Aorta (tissue), 5 donors: ENCODE results near the gene NCKAP5. TPM values are rescaled to one million over a fixed set of nuclear protein-coding genes. Genes with fewer than 3 reads are reported as not detected.

Experiments
- ATAC-seq: fragments of 200-7000 bp; cut with Tn5 transposase; one replicate; pipeline ENCODE4 v1.9.1; 2022; ENCODE audit warnings: moderate library complexity; ENCODE audit not compliant: low FRiP score
- DNase-seq, 2 donors: peaks; one replicate each; pipeline ENCODE4 v3.0.0-alpha.2; 2020
- H3K27ac ChIP-seq, 2 donors: one replicate each; pipeline ENCODE4 v1.5.1; 2013; ENCODE audit warnings: low read length in 2 of 2, mild to moderate bottlenecking in 2 of 2, moderate library complexity in 2 of 2, control low read depth in 1 of 2, inconsistent platforms in 1 of 2, low read depth in 1 of 2
- H3K27me3 ChIP-seq, 2 donors: one replicate each; pipeline ENCODE4 v1.6.1; 2013; ENCODE audit warnings: control low read depth in 1 of 2, low read length in 1 of 2, mild to moderate bottlenecking in 1 of 2, moderate library complexity in 1 of 2; ENCODE audit not compliant: insufficient read depth in 2 of 2, control insufficient read depth in 1 of 2
- H3K36me3 ChIP-seq, 2 donors: one replicate each; pipeline ENCODE4 v1.6.1; 2013; ENCODE audit warnings: control low read depth in 1 of 2, low read length in 1 of 2, mild to moderate bottlenecking in 1 of 2; ENCODE audit not compliant: insufficient read depth in 2 of 2, control insufficient read depth in 1 of 2
- H3K4me1 ChIP-seq, 2 donors: one replicate each; pipeline ENCODE4 v1.6.1; 2013; ENCODE audit warnings: low read length in 2 of 2, control low read depth in 1 of 2, mild to moderate bottlenecking in 1 of 2, moderate library complexity in 1 of 2; ENCODE audit not compliant: insufficient read depth in 2 of 2, control insufficient read depth in 1 of 2
- H3K4me3 ChIP-seq, 2 donors: one replicate each; pipeline ENCODE4 v1.5.1; 2013; ENCODE audit warnings: low read length in 2 of 2, control low read depth in 1 of 2, mild to moderate bottlenecking in 1 of 2
- H3K9me3 ChIP-seq: one replicate; pipeline ENCODE4 v1.6.1; 2013; ENCODE audit warnings: mild to moderate bottlenecking, low read length; ENCODE audit not compliant: control insufficient read depth
- WGBS, 2 donors: extraction: QIAGEN DNeasy Blood & Tissue Kit; methylation state at CpG; one replicate each; pipeline ENCODE4 v1.1.7; 2013; 5-methylcytosine and 5-hydroxymethylcytosine counted together
- intact Hi-C, 2 donors: fragments of 100-400 bp; cut with DNase I; formaldehyde crosslinking; loops; one replicate each; pipeline versions ENCODE4 v1.14.2 to v1.15.0; 2022
- polyA plus RNA-seq, 2 donors: library from polyadenylated mRNA; stranded (reverse); fragments of 200-250 nt; gene quantifications; one replicate each; pipeline ENCODE4 v1.2.3, GENCODE V29; 2013
- total RNA-seq, 2 donors: library from RNA; stranded (reverse); fragmentation: NEBNext Ultra II Directional; extraction: Animal tissue kit (Norgen Biotek cat#: 25700); gene quantifications; one replicate each; pipeline ENCODE4 v1.2.1, GENCODE V29; 2021
- donor health status: healthy with polysubstance abuse.
- donor health status: Bipolar disorder and iron deficiency.
- donor health status: DM: no; HTN: no; CAD: no.
- donor health status: DM: no; HTN: no; CAD: no.
- donor health status: DM: yes; HTN: yes; CAD: no.

Gene NCKAP5
- total and polyA plus RNA-seq, 4 donors = 0.75 to 7.5 (median 2.4) TPM; not detected in 1

GRCh38 chr2:132923787-132924186 lies 644.5 kb downstream of the NCKAP5 start:
- Histone ChIP-seq H3K27ac (no peak overlapping the region), H3K4me1 (no peaks in the 10 kb centered on the region), H3K9me3 (no peaks in the 10 kb centered on the region), H3K36me3 (no peaks in the 10 kb centered on the region), H3K27me3 (no peaks in the 10 kb centered on the region), H3K4me3 (no peak overlapping the region)
- no peak for ATAC-seq
- 20 to 28% methylated on average over 3 of the region's 3 CpGs for WGBS, 2 donors
- DNase-seq = no peak
- intact Hi-C loops = no loop called here

- DNase-seq = no peak
- no peaks in the 10 kb centered on the region for H3K9me3 ChIP-seq
- 57 to 74% methylated on average over 6 of the region's 6 CpGs for WGBS, 2 donors
- no peaks in the 10 kb centered on the region for H3K27me3 ChIP-seq
- intact Hi-C loops = no loop called here
- H3K4me3 ChIP-seq = no peak overlapping the region
- no peak overlapping the region for H3K27ac ChIP-seq
- no peak for ATAC-seq
- no peaks in the 10 kb centered on the region for H3K4me1 ChIP-seq
- no peaks in the 10 kb centered on the region for H3K36me3 ChIP-seq
Measured at GRCh38 chr2:132915812-132916549, 652.3 kb downstream of the NCKAP5 start.

DNA sequence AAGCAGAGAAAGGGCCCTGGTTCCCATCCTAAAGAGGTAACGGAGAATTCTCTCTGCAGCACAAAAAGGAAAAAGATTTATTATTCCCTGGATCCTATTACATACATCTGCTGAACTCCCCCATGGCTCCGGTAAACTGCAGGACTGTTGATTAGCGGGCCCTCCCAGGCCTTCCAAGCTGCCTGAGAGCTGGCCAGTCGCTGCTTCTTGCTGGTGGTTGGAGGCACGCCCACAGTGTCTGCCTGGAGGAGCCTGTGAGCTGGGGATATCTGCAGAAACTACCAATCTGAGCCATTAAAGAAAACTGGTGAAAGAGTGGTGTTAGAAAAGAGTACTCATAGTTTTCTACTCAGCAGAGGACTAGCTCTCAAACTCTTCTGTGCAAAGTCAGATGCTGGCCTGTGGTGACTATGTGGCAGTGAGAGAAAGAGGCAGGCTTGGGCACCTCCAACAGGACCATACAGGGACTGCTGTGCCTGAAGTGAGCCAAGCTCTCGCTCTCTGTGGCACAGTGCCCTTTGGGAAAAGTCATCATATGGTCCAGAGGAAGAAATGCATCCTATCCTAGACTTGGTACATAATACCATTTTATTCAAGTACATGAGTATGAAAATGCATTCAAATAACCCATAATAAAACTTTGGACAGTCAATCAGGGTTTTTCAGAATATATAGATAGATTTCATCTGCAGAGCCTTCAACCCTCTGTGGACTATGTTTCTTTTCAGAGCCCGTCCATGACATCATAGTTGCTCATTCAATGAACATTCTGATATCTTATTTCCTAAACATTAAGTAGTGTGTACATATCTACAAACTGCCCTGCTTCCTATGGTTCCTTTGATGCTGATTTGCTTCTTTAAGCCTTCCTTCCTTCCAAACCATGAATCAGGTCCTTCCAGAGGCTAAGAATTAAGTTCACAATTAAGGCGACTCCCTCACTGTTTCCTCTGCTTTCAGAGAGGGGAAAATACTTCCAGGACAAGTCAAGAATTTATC lies 656.2 kb downstream of the NCKAP5 start:
- Histone ChIP-seq H3K27ac (no peak overlapping the region), H3K4me1 (no peaks in the 10 kb centered on the region), H3K4me3 (no peak overlapping the region), H3K9me3 (no peaks in the 10 kb centered on the region), H3K36me3 (no peaks in the 10 kb centered on the region), H3K27me3 (no peaks in the 10 kb centered on the region)
- intact Hi-C loops = no loop called here
- no peak for DNase-seq
- 39 to 42% methylated on average over 8 of the region's 8 CpGs for WGBS, 2 donors
- ATAC-seq = no peak

GRCh38 chr2:132910432-132910831 lies 657.8 kb downstream of the NCKAP5 start:
- no peak for DNase-seq
- H3K4me1 ChIP-seq = no peaks in the 10 kb centered on the region
- H3K9me3 ChIP-seq = no peaks in the 10 kb centered on the region
- H3K27ac ChIP-seq = no peak overlapping the region
- intact Hi-C loops = no loop called here
- no peaks in the 10 kb centered on the region for H3K36me3 ChIP-seq
- no peak overlapping the region for H3K4me3 ChIP-seq
- no peaks in the 10 kb centered on the region for H3K27me3 ChIP-seq
- ATAC-seq = no peak

DNA sequence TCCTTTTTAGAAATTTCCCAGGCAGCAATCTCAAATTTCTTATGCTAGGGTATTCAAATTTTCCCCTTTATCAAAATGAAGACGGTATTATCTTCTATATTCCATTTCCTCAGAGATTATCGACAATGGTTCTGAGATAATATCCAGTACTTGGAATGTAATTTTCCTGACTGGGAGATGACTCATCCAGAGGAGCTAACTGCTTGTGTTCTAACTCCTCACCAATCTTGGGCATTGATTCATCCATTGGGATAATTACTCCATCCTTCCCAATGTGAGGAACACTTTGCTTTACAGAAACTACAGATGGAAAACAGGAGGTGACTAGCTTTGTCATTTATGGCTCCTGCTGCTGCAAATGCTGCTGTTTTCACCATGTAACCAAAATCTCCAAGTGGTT lies 658.8 kb downstream of the NCKAP5 start:
- WGBS, 2 donors = 69 to 80% methylated on average over 2 of the region's 2 CpGs
- Histone ChIP-seq H3K4me1 (no peaks in the 10 kb centered on the region), H3K36me3 (no peaks in the 10 kb centered on the region), H3K9me3 (no peaks in the 10 kb centered on the region), H3K27ac (no peak overlapping the region), H3K27me3 (no peaks in the 10 kb centered on the region), H3K4me3 (no peak overlapping the region)
- ATAC-seq (no peak), DNase-seq (no peak)
- intact Hi-C loops = no loop called here

- Histone ChIP-seq H3K9me3 (no peaks in the 10 kb centered on the region), H3K4me3 (no peak overlapping the region), H3K4me1 (no peaks in the 10 kb centered on the region), H3K27me3 (no peaks in the 10 kb centered on the region), H3K36me3 (no peaks in the 10 kb centered on the region), H3K27ac (no peak overlapping the region)
- 88 to 90% methylated on average over 7 of the region's 7 CpGs for WGBS, 2 donors
- DNase-seq (no peak), ATAC-seq (no peak)
- intact Hi-C loops = no loop called here
Measured at GRCh38 chr2:132904142-132904842, 664.0 kb downstream of the NCKAP5 start.

DNA sequence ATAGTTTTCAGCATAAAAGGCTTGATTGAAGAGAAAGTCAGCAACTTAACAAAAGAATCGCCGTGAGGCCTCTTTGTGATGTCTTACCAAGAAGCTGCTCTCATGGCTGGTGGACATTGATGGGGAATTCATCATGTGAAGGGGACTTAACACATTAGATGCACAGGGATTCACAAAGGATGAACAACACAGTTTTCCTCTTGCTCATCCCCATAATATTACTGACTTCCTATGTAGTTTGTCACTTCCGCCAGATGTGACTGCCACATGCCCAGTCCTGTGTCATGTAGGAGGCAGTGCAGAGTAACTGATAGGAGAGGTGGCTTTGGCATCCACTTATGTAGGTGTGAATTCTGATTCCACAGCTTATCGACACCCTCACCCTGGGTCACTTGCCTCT lies 665.6 kb downstream of the NCKAP5 start:
- no peak for ATAC-seq
- no peak for DNase-seq
- H3K27me3 ChIP-seq = no peaks in the 10 kb centered on the region
- intact Hi-C loops = no loop called here
- no peaks in the 10 kb centered on the region for H3K36me3 ChIP-seq
- no peak overlapping the region for H3K27ac ChIP-seq
- WGBS, 2 donors = 90 to 92% methylated on average over 4 of the region's 4 CpGs
- H3K4me1 ChIP-seq = no peaks in the 10 kb centered on the region
- H3K9me3 ChIP-seq = no peaks in the 10 kb centered on the region
- H3K4me3 ChIP-seq = no peak overlapping the region

DNA sequence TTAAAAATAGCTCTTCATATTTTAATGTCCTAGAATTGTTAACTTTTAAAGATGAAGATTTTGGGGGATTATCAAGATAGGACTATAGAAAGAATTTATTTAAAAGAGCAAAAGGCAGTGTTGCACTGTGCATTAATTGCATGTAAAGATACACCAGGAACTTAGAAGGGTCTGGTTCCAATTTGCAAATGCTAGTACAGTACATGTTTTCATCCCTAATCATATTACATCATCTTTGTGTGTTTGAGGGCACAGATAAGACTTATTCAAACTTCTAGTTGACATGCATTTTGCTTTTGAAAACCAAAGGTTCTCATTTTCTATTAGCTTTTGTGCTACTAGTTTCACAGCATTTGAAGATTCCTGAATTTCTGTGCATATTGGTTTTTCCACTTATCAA lies 666.6 kb downstream of the NCKAP5 start:
- intact Hi-C loops = no loop called here
- no peak overlapping the region for H3K4me3 ChIP-seq
- no peaks in the 10 kb centered on the region for H3K36me3 ChIP-seq
- H3K27ac ChIP-seq = no peak overlapping the region
- H3K9me3 ChIP-seq = no peaks in the 10 kb centered on the region
- ATAC-seq (no peak), DNase-seq (no peak)
- H3K4me1 ChIP-seq = no peaks in the 10 kb centered on the region
- H3K27me3 ChIP-seq = no peaks in the 10 kb centered on the region
